ENCODE measurements around the gene DLG1. TPM values are rescaled to one million over a fixed set of nuclear protein-coding genes. Genes with fewer than 3 reads are reported as not detected.
"Not testable (repeated sequence)": the region's sequence is repeated elsewhere in the genome, so short reads cannot be mapped to it uniquely, and the experiment has no call there.

Gene DLG1
- total RNA-seq, 4 donors from 2014 or later, result 103 to 150 (median 122) TPM

DNA sequence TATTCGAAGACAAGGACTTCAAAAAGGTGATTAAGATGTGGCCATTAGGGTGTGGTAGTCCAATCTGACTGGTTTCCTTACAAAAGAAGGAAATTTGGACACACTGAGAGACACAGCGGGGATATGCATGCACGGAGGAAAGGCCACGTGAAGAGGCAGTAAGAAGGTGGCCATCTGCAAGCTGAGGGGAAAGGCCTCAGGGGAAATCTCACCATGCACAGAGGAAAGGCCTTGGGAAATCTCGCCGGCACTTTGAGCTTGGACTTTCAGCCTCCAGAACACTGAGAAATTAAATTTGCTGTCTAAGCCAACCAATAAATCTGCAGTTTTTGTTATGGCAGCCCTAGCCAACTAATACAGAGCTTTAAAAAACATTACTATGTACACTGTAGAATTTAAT is 78.8 kb downstream of the DLG1 start:
- H3K9me3 ChIP-seq, result no peaks in the 10 kb centered on the region
- no peaks in the 10 kb centered on the region for H3K36me3 ChIP-seq
- H3K4me3 ChIP-seq, result no peak overlapping the region
- H3K27ac ChIP-seq, result no peak overlapping the region
- intact Hi-C loops (cut with DNase I), result loop anchor here (10.0 kb wide), 1 partner anchor 285 kb away; no protein-coding TSS in a partner anchor
- TF ChIP-seq, protein P1, sequence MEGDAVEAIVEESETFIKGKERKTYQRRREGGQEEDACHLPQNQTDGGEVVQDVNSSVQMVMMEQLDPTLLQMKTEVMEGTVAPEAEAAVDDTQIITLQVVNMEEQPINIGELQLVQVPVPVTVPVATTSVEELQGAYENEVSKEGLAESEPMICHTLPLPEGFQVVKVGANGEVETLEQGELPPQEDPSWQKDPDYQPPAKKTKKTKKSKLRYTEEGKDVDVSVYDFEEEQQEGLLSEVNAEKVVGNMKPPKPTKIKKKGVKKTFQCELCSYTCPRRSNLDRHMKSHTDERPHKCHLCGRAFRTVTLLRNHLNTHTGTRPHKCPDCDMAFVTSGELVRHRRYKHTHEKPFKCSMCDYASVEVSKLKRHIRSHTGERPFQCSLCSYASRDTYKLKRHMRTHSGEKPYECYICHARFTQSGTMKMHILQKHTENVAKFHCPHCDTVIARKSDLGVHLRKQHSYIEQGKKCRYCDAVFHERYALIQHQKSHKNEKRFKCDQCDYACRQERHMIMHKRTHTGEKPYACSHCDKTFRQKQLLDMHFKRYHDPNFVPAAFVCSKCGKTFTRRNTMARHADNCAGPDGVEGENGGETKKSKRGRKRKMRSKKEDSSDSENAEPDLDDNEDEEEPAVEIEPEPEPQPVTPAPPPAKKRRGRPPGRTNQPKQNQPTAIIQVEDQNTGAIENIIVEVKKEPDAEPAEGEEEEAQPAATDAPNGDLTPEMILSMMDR (IDR thresholded peaks at IDR 0.05), result no peak
- no peak for TF ChIP-seq POLR2A (IDR thresholded peaks at IDR 0.05)
- DNase-seq, result no peak
- H3K4me1 ChIP-seq, result peaks cover 5 to 51% (median 22%) of the 10 kb centered on the region in 3 donors
- WGBS, 2 donors, result 81 to 96% methylated on average over 5 to 6 of the region's 6 CpGs
- H3K27me3 ChIP-seq, result no peaks in the 10 kb centered on the region

DNA sequence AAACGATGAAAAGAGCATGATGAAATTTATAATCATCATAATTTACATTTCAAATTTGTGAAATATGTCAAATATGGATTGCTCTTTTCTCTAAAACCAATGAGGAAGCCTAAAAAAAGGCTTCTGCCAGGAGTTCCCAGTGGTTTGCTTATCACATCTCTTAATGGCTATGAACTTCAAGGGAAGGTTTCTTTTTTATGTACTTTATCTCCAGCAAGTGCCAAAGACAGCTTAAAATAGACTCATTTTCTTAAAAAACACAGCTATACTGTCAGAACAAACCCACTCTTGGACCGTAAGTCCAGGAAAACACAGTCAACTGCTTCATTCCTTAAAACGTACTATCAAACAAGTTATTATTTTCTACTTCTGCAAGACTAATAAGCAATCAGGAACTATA is 80.2 kb downstream of the DLG1 start:
- H3K4me1 ChIP-seq, result peaks cover 5 to 51% (median 22%) of the 10 kb centered on the region in 3 donors

DNA sequence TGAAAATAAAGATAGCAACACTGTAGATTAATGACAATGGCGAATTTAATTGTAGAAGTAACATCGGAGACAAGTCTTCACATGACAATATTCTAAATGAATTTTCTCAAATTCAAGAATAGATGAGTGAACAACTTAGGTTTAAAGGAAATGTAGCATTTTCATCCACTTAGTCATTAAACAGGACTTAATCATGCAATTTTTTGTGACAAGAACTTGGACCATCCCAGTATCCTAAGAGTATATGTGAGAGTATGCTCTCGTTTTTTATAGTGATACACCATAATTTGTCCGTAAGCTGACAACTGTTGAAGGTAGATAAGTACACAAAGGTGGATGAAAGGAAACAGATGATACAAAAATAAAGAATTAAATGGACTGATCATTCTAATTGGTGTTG is 81.5 kb downstream of the DLG1 start:
- no peaks in the 10 kb centered on the region for H3K9me3 ChIP-seq
- no peaks in the 10 kb centered on the region for H3K27me3 ChIP-seq
- 70 to 81% methylated on average over 4 of the region's 4 CpGs for WGBS, 2 donors
- no peak for DNase-seq
- H3K4me3 ChIP-seq, result no peak overlapping the region
- TF ChIP-seq POLR2A (IDR thresholded peaks at IDR 0.05), result no peak
- TF ChIP-seq, protein P1 (IDR thresholded peaks at IDR 0.05), result no peak
- intact Hi-C loops (cut with DNase I), result no loop called here
- H3K4me1 ChIP-seq, result peaks cover 5 to 40% (median 16%) of the 10 kb centered on the region in 3 donors
- H3K36me3 ChIP-seq, result no peaks in the 10 kb centered on the region
- H3K27ac ChIP-seq, result no peak overlapping the region

More for the DNA sequence above, 80.2 kb downstream of the DLG1 start:
- no peak for DNase-seq
- no peak overlapping the region for H3K4me3 ChIP-seq
- no peaks in the 10 kb centered on the region for H3K36me3 ChIP-seq
- WGBS, 2 donors, result 69 to 76% methylated on average over 3 of the region's 3 CpGs
- no peaks in the 10 kb centered on the region for H3K9me3 ChIP-seq
- TF ChIP-seq, protein P1 (IDR thresholded peaks at IDR 0.05), result no peak
- no peak for TF ChIP-seq POLR2A (IDR thresholded peaks at IDR 0.05)
- H3K27ac ChIP-seq, result no peak overlapping the region
- intact Hi-C loops (cut with DNase I), result no loop called here
- no peaks in the 10 kb centered on the region for H3K27me3 ChIP-seq

DNA sequence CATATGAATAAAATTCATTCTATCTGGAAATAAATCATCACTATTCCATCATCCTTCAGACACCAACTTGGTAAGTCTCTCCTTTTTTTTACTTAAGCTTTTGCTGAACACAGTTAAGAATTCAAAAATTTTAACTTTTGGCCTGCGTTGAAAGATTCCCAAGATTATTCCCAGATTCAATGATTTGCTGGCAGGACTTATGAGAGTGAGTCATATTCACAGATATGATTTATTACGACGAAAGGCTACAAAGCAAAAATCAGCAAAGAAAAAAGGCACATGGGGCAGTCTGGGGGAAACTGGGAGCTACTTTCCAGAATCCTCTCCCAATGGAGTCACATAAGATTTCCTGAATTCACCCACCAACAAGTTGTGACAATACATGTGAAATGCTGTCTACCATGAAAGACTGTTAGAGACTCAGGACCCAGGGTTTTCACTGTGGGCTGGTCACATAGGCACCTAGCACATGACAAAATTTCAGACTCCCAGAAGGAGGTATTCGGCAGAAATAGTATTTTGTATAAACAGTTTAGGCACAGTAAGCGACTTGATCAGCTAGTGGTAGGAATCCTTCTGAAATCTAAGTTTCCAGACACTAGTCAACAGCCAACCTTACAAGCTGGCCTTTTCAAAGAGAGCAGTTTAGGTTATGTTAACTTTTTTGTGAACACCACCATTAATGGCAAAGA is 82.1 kb downstream of the DLG1 start:
- Histone ChIP-seq H3K4me1 (peaks cover 5 to 34% (median 13%) of the 10 kb centered on the region in 3 donors), H3K9me3 (no peaks in the 10 kb centered on the region), H3K27me3 (no peaks in the 10 kb centered on the region), H3K4me3 (no peak overlapping the region), H3K27ac (peak overlapping the region in 3 of 4 donors; percentile 11 to 46 (median 31)), H3K36me3 (no peaks in the 10 kb centered on the region)
- no peak for DNase-seq
- TF ChIP-seq, protein P1 (IDR thresholded peaks at IDR 0.05), result no peak
- TF ChIP-seq POLR2A (IDR thresholded peaks at IDR 0.05), result no peak
- intact Hi-C loops (cut with DNase I), result no loop called here
- 32 to 35% methylated on average over 5 of the region's 5 CpGs for WGBS, 2 donors

DNA sequence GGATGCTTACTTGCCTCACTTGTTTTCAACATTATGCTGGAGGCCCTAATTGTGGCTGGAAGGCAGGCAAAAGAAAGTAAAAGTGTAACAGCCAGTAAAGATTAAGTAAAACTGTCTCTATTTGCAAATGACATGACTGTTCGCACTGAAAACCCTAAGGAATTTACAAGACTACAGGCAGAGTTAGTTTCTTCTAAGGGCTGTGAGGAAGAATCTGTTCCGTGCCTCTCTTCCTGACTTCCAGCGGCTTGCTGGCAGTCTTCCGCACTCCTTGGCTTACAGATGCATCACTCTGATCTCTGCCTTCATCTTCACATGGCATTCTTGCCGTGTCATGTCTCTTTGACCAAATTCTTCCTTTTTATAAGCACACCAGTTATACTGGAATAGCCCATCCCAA is 86.1 kb downstream of the DLG1 start:
- Histone ChIP-seq H3K9me3 (no peaks in the 10 kb centered on the region), H3K4me3 (no peak overlapping the region), H3K4me1 (peaks cover 5 to 14% (median 11%) of the 10 kb centered on the region in 3 donors), H3K27me3 (no peaks in the 10 kb centered on the region), H3K36me3 (no peaks in the 10 kb centered on the region), H3K27ac (no peak overlapping the region)
- no peak for TF ChIP-seq POLR2A (IDR thresholded peaks at IDR 0.05)
- TF ChIP-seq, protein P1 (IDR thresholded peaks at IDR 0.05), result no peak
- WGBS, 2 donors, result 22 to 93% methylated on average over 5 of the region's 5 CpGs
- DNase-seq, result no peak
- intact Hi-C loops (cut with DNase I), result no loop called here

DNA sequence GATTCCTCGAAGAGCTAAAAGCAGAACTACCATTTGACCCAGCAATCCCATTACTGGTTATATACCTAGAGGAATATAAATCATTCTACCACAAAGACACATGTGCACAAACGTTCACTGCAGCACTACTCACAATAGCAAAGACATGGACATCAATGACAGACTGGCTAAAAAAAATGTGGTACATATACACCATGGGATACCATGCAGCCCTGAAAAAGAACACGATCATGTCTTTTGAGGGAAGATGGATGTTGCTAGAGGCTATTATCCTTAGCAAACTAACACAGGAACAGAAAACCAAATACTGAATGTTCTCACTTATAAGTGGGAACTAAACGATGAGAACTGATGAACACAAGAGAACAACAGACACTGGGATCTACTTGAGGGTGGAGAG is 86.7 kb downstream of the DLG1 start:
- H3K9me3 ChIP-seq; intact Hi-C loops (cut with DNase I); H3K36me3 ChIP-seq; H3K27ac ChIP-seq; H3K27me3 ChIP-seq; H3K4me3 ChIP-seq; DNase-seq: not testable (repeated sequence)
- H3K4me1 ChIP-seq, result peaks cover 5 to 11% (median 8%) of the 10 kb centered on the region in 3 donors
- WGBS, 2 donors, result 92 to 96% methylated on average over 4 of the region's 4 CpGs
